Natural killer cell (primary cell): Measurements from ENCODE around the gene APH1A. TPM values are rescaled to one million over a fixed set of nuclear protein-coding genes. Genes with fewer than 3 reads are reported as not detected.
A peak's percentile ranks its signal among the peaks of the same experiment; 100 is the strongest.

Experiments used
- ATAC-seq, 3 donors: fragments of 150-1000 bp in 2 of 3; fragments of 200-7000 bp in 1 of 3; cut with Tn5 transposase; 1 replicate in 1 of 3; 2 replicates in 2 of 3; pipeline ENCODE4 v1.10.0; 2021; ENCODE audit warnings: mild to moderate bottlenecking in 2 of 3, moderate library complexity in 2 of 3
- DNase-seq, 2 donors: peaks; one replicate each; pipeline versions ENCODE4 v3.0.0 to v3.0.0-alpha.2; 2013 to 2021; ENCODE audit warnings: mixed read lengths in 1 of 2
- H3K27ac ChIP-seq: one replicate; pipeline ENCODE4 v1.5.1; 2013; ENCODE audit warnings: mild to moderate bottlenecking, low read length
- H3K27me3 ChIP-seq: one replicate; pipeline ENCODE4 v1.6.1; 2013; ENCODE audit warnings: low read length; ENCODE audit not compliant: control insufficient read depth, insufficient read depth
- H3K36me3 ChIP-seq: one replicate; pipeline ENCODE4 v1.6.1; 2013; ENCODE audit warnings: low read length; ENCODE audit not compliant: control insufficient read depth, insufficient read depth
- H3K4me1 ChIP-seq: one replicate; pipeline ENCODE4 v1.6.1; 2013; ENCODE audit warnings: low read length; ENCODE audit not compliant: control insufficient read depth, insufficient read depth
- H3K4me3 ChIP-seq: one replicate; pipeline ENCODE4 v1.5.1; 2013; ENCODE audit warnings: low read length
- H3K9me3 ChIP-seq: one replicate; pipeline ENCODE4 v1.6.1; 2013; ENCODE audit warnings: low read length; ENCODE audit not compliant: control insufficient read depth, insufficient read depth
- H3K27ac Mint-ChIP-seq, 2 donors: one replicate each; pipeline ENCODE4 v1.8.0; 2022; ENCODE audit warnings: mild to moderate bottlenecking in 2 of 2, mixed read lengths in 2 of 2, moderate library complexity in 1 of 2
- H3K27me3 Mint-ChIP-seq, 2 donors: one replicate each; pipeline ENCODE4 v1.8.0; 2022; ENCODE audit warnings: low read depth in 2 of 2, mixed read lengths in 2 of 2
- H3K36me3 Mint-ChIP-seq: one replicate; pipeline ENCODE4 v1.8.0; 2022; ENCODE audit warnings: mixed read lengths
- H3K4me1 Mint-ChIP-seq, 2 donors: one replicate each; pipeline ENCODE4 v1.8.0; 2022; ENCODE audit warnings: mixed read lengths in 2 of 2
- H3K4me3 Mint-ChIP-seq: one replicate; pipeline ENCODE4 v1.8.0; 2022; ENCODE audit warnings: mild to moderate bottlenecking, moderate library complexity, mixed read lengths
- H3K9me3 Mint-ChIP-seq, 2 donors: one replicate each; pipeline ENCODE4 v1.8.0; 2022; ENCODE audit warnings: mixed read lengths in 2 of 2
- CTCF ChIP-seq: fragments of 200-600 bp; IDR thresholded peaks from one replicate; pipeline ENCODE4 v1.8.0; 2022; ENCODE audit warnings: antibody characterized with exemption
- WGBS: methylation state at CpG from one replicate; pipeline ENCODE4 v1.1.7; 2013; ENCODE audit warnings: missing lambda C conversion rate; ENCODE audit not compliant: insufficient coverage; 5-methylcytosine and 5-hydroxymethylcytosine counted together
- intact Hi-C: fragments of 100-400 bp; cut with micrococcal nuclease; formaldehyde crosslinking; loops from one replicate; pipeline ENCODE4 v1.14.2; 2022
- total RNA-seq, 4 donors: library from RNA; stranded (reverse); fragments of 120-200 nt in 1 of 4; gene quantifications; one replicate each; pipeline versions ENCODE4 v1.2.3 to v1.2.4, GENCODE V29; 2013 to 2022

APH1A gene
- total RNA-seq, 3 donors from 2014 or later (not counting 1 experiment from before 2014, with no cell fraction given), result 133 to 153 (median 143) TPM

GRCh38 chr1:150268340-150268704 is 494 bp downstream of the APH1A start:
- intact Hi-C loops, result loop anchor here (2.0 kb wide), 2 partner anchors 32 to 52 kb away; partner anchors contain the start of genes ANP32E and PRPF3
- peak overlapping the region; percentile 98 for H3K4me3 Mint-ChIP-seq
- no peaks in the 10 kb centered on the region for H3K27me3 ChIP-seq

GRCh38 chr1:150267896-150268295 is 920 bp downstream of the APH1A start:
- intact Hi-C loops, result loop anchor here (2.0 kb wide), 2 partner anchors 31 to 53 kb away; partner anchors contain the start of genes ANP32E and PRPF3
- H3K36me3 Mint-ChIP-seq, result no peaks in the 10 kb centered on the region
- H3K4me1 Mint-ChIP-seq, result peaks cover 21 to 31% of the 10 kb centered on the region in 2 donors
- ATAC-seq (no peak), DNase-seq (no peak)
- Histone ChIP-seq H3K9me3 (no peaks in the 10 kb centered on the region), H3K4me3 (peak overlapping the region; percentile 86), H3K27me3 (no peaks in the 10 kb centered on the region), H3K4me1 (peaks cover 26% of the 10 kb centered on the region), H3K27ac (peak overlapping the region; percentile 89), H3K36me3 (peaks cover 28% of the 10 kb centered on the region)
- 48% methylated on average over 6 of the region's 6 CpGs for WGBS
- H3K27ac Mint-ChIP-seq, result peak overlapping the region; percentile 93 to 94
- peak overlapping the region; percentile 98 for H3K4me3 Mint-ChIP-seq
- H3K9me3 Mint-ChIP-seq, result no peaks in the 10 kb centered on the region
- TF ChIP-seq CTCF, result no peak
- H3K27me3 Mint-ChIP-seq, result peaks cover 6 to 13% of the 10 kb centered on the region in 2 donors

More at GRCh38 chr1:150268340-150268704, 494 bp downstream of the APH1A start:
- Mint-ChIP-seq H3K9me3 (no peaks in the 10 kb centered on the region), H3K36me3 (no peaks in the 10 kb centered on the region), H3K4me1 (peaks cover 21 to 31% of the 10 kb centered on the region in 2 donors), H3K27ac (peak overlapping the region; percentile 93 to 94), H3K27me3 (peaks cover 7 to 17% of the 10 kb centered on the region in 2 donors)
- DNase-seq, result peak; percentile 42 to 71
- peaks cover 26% of the 10 kb centered on the region for H3K4me1 ChIP-seq
- ATAC-seq, result peak; percentile 55 to 78 (median 57)
- no peak for TF ChIP-seq CTCF
- WGBS, result under 1% methylated on average over 17 of the region's 21 CpGs
- peaks cover 28% of the 10 kb centered on the region for H3K36me3 ChIP-seq
- H3K9me3 ChIP-seq, result no peaks in the 10 kb centered on the region
- H3K27ac ChIP-seq, result peak overlapping the region; percentile 89
- peak overlapping the region; percentile 86 for H3K4me3 ChIP-seq

GRCh38 chr1:150263549-150263948 is 5.3 kb downstream of the APH1A start:
- Histone ChIP-seq H3K4me1 (peaks cover 16% of the 10 kb centered on the region), H3K27me3 (peaks cover 12% of the 10 kb centered on the region), H3K4me3 (no peak overlapping the region), H3K9me3 (no peaks in the 10 kb centered on the region), H3K27ac (no peak overlapping the region), H3K36me3 (peaks cover 28% of the 10 kb centered on the region)
- no peak overlapping the region for H3K27ac Mint-ChIP-seq
- TF ChIP-seq CTCF, result no peak
- peaks cover 11 to 19% of the 10 kb centered on the region in 2 donors for H3K4me1 Mint-ChIP-seq
- no peak for DNase-seq
- intact Hi-C loops, result no loop called here
- ATAC-seq, result no peak
- H3K27me3 Mint-ChIP-seq, result peaks cover 7 to 12% of the 10 kb centered on the region in 2 donors
- WGBS, result 100% methylated on average over 1 of the region's 6 CpGs
- H3K4me3 Mint-ChIP-seq, result no peak overlapping the region
- no peaks in the 10 kb centered on the region for H3K36me3 Mint-ChIP-seq
- H3K9me3 Mint-ChIP-seq, result no peaks in the 10 kb centered on the region
